Activated CD4-positive, alpha-beta memory T cell treated with anti-CD3 and anti-CD28 coated beads for 36 hours (primary cell): ENCODE measurements around the gene FAM227A. TPM values are rescaled to one million over a fixed set of nuclear protein-coding genes. Genes with fewer than 3 reads are reported as not detected.
A peak's percentile ranks its signal among the peaks of the same experiment; 100 is the strongest.

Experiments used
- CTCF ChIA-PET: fragments of 350-600 bp; sonication (Branson Sonifier 250); formaldehyde crosslinking; loops from one replicate; lab custom pipeline; 2021; ENCODE audit warnings: antibody characterized with exemption, inconsistent platforms; lab: Charles Lee
- POLR2A ChIA-PET: fragments of 350-600 bp; sonication (Branson Sonifier 250); formaldehyde crosslinking; loops from one replicate; lab custom pipeline; 2021; ENCODE audit warnings: antibody characterized with exemption; lab: Charles Lee
- DNase-seq: peaks from one replicate; pipeline ENCODE4 v3.0.0-alpha.2; 2020
- H3K27ac Mint-ChIP-seq: one replicate; pipeline ENCODE4 v1.8.0; 2021; ENCODE audit warnings: mixed read lengths
- H3K27me3 Mint-ChIP-seq: one replicate; pipeline ENCODE4 v1.8.0; 2021; ENCODE audit warnings: mixed read lengths
- H3K36me3 Mint-ChIP-seq: one replicate; pipeline ENCODE4 v1.8.0; 2021; ENCODE audit warnings: mixed read lengths
- H3K4me1 Mint-ChIP-seq: one replicate; pipeline ENCODE4 v1.8.0; 2021; ENCODE audit warnings: low read depth, mixed read lengths
- H3K4me3 Mint-ChIP-seq: one replicate; pipeline ENCODE4 v1.8.0; 2021; ENCODE audit warnings: mild to moderate bottlenecking, mixed read lengths
- H3K9me3 Mint-ChIP-seq: one replicate; pipeline ENCODE4 v1.8.0; 2021; ENCODE audit warnings: mixed read lengths
- intact Hi-C: fragments of 100-400 bp; cut with micrococcal nuclease; formaldehyde crosslinking; loops from one replicate; pipeline ENCODE4 v1.15.1; 2023
- total RNA-seq, 2 experiments: library from RNA; stranded (reverse); gene quantifications; one replicate each; pipeline ENCODE4 v1.2.3, GENCODE V29; 2021

The FAM227A gene
- total RNA-seq, 2 experiments from 2014 or later: 0.36 to 0.88 TPM

GRCh38 chr22:38569181-38569971, 86.8 kb downstream of the FAM227A start:
- Mint-ChIP-seq H3K9me3 (no peaks in the 10 kb centered on the region), H3K4me3 (peak overlapping the region; percentile 84), H3K27me3 (no peaks in the 10 kb centered on the region), H3K4me1 (peaks cover 12% of the 10 kb centered on the region), H3K27ac (peak overlapping the region; percentile 90), H3K36me3 (peaks cover 3% of the 10 kb centered on the region)
- CTCF ChIA-PET: interaction anchor here (1.1 to 3.8 kb wide), 3 partner anchors 86 to 516 kb away, joined by 3 to 35 read pairs (median 4); no protein-coding TSS in a partner anchor
- POLR2A ChIA-PET: interaction anchor here (1.2 kb wide), 1 partner anchor 113 kb away, joined by 3 read pairs; the partner anchor contains the start of gene TOMM22
- no peak for DNase-seq
- intact Hi-C loops: no loop called here

- intact Hi-C loops: no loop called here
- Mint-ChIP-seq H3K4me1 (peaks cover 12% of the 10 kb centered on the region), H3K27ac (no peak overlapping the region), H3K27me3 (no peaks in the 10 kb centered on the region), H3K9me3 (no peaks in the 10 kb centered on the region), H3K36me3 (peaks cover 3% of the 10 kb centered on the region), H3K4me3 (peak overlapping the region; percentile 10)
- POLR2A ChIA-PET: no interaction called here
- DNase-seq: no peak
- CTCF ChIA-PET: interaction anchor here (1.1 to 1.2 kb wide), 2 partner anchors 155 to 516 kb away, joined by 3 to 4 read pairs; no protein-coding TSS in a partner anchor
These were observed 88.5 kb downstream of the FAM227A start for GRCh38 chr22:38567531-38568285.

GRCh38 chr22:38566726-38567504, 89.3 kb downstream of the FAM227A start:
- intact Hi-C loops: no loop called here
- no peak for DNase-seq
- no peak overlapping the region for H3K27ac Mint-ChIP-seq
- H3K36me3 Mint-ChIP-seq: peaks cover 3% of the 10 kb centered on the region
- H3K9me3 Mint-ChIP-seq: no peaks in the 10 kb centered on the region
- H3K4me1 Mint-ChIP-seq: peaks cover 12% of the 10 kb centered on the region
- H3K4me3 Mint-ChIP-seq: no peak overlapping the region
- no peaks in the 10 kb centered on the region for H3K27me3 Mint-ChIP-seq
- CTCF ChIA-PET: interaction anchor here (1.1 to 1.2 kb wide), 2 partner anchors 154 to 515 kb away, joined by 3 to 4 read pairs; no protein-coding TSS in a partner anchor
- POLR2A ChIA-PET: no interaction called here

GRCh38 chr22:38565441-38565840, 90.8 kb downstream of the FAM227A start:
- Mint-ChIP-seq H3K4me1 (no peaks in the 10 kb centered on the region), H3K27ac (no peak overlapping the region), H3K36me3 (peaks cover 7% of the 10 kb centered on the region), H3K9me3 (no peaks in the 10 kb centered on the region), H3K4me3 (no peak overlapping the region), H3K27me3 (no peaks in the 10 kb centered on the region)
- intact Hi-C loops: no loop called here
- ChIA-PET POLR2A (no interaction called here), CTCF (interaction anchor here (0.7 kb wide), 1 partner anchor 193 kb away, joined by 3 read pairs; no protein-coding TSS in a partner anchor)
- DNase-seq: no peak

- no peak for DNase-seq
- no peaks in the 10 kb centered on the region for H3K9me3 Mint-ChIP-seq
- ChIA-PET POLR2A (no interaction called here), CTCF (interaction anchor here (0.5 kb wide), 1 partner anchor 259 kb away, joined by 3 read pairs; no protein-coding TSS in a partner anchor)
- H3K27ac Mint-ChIP-seq: no peak overlapping the region
- peaks cover 5% of the 10 kb centered on the region for H3K36me3 Mint-ChIP-seq
- no peaks in the 10 kb centered on the region for H3K4me1 Mint-ChIP-seq
- intact Hi-C loops: no loop called here
- no peak overlapping the region for H3K4me3 Mint-ChIP-seq
- no peaks in the 10 kb centered on the region for H3K27me3 Mint-ChIP-seq
These were observed 91.5 kb downstream of the FAM227A start for GRCh38 chr22:38564669-38565068.

GRCh38 chr22:38554281-38554680, 101.9 kb downstream of the FAM227A start:
- Mint-ChIP-seq H3K9me3 (no peaks in the 10 kb centered on the region), H3K27me3 (no peaks in the 10 kb centered on the region), H3K27ac (no peak overlapping the region), H3K36me3 (peaks cover 2% of the 10 kb centered on the region), H3K4me1 (no peaks in the 10 kb centered on the region), H3K4me3 (no peak overlapping the region)
- no peak for DNase-seq
- CTCF ChIA-PET: interaction anchor here (0.7 kb wide), 1 partner anchor 54 kb away, joined by 3 read pairs; no protein-coding TSS in a partner anchor
- POLR2A ChIA-PET: interaction anchor here (0.6 to 1.0 kb wide), 2 partner anchors 17 to 200 kb away, joined by 3 to 4 read pairs; no protein-coding TSS in a partner anchor
- intact Hi-C loops: no loop called here

- H3K27me3 Mint-ChIP-seq: no peaks in the 10 kb centered on the region
- DNase-seq: no peak
- H3K4me3 Mint-ChIP-seq: no peak overlapping the region
- ChIA-PET CTCF (no interaction called here), POLR2A (no interaction called here)
- peaks cover 8% of the 10 kb centered on the region for H3K36me3 Mint-ChIP-seq
- no peaks in the 10 kb centered on the region for H3K4me1 Mint-ChIP-seq
- intact Hi-C loops: no loop called here
- H3K9me3 Mint-ChIP-seq: peaks cover 4% of the 10 kb centered on the region
- no peak overlapping the region for H3K27ac Mint-ChIP-seq
These were observed 106.9 kb downstream of the FAM227A start for GRCh38 chr22:38549101-38549894.

- no peak overlapping the region for H3K4me3 Mint-ChIP-seq
- CTCF ChIA-PET: no interaction called here
- peaks cover 22% of the 10 kb centered on the region for H3K9me3 Mint-ChIP-seq
- no peak overlapping the region for H3K27ac Mint-ChIP-seq
- no peak for DNase-seq
- H3K27me3 Mint-ChIP-seq: no peaks in the 10 kb centered on the region
- no peaks in the 10 kb centered on the region for H3K4me1 Mint-ChIP-seq
- POLR2A ChIA-PET: no interaction called here
- H3K36me3 Mint-ChIP-seq: peaks cover 25% of the 10 kb centered on the region
- intact Hi-C loops: no loop called here
These were observed 115.5 kb downstream of the FAM227A start for GRCh38 chr22:38540701-38541100.

GRCh38 chr22:38531251-38531938, 124.8 kb downstream of the FAM227A start:
- Mint-ChIP-seq H3K27ac (peak overlapping the region; percentile 83), H3K4me1 (peaks cover 5% of the 10 kb centered on the region), H3K4me3 (peak overlapping the region; percentile 7), H3K36me3 (no peaks in the 10 kb centered on the region), H3K27me3 (no peaks in the 10 kb centered on the region), H3K9me3 (no peaks in the 10 kb centered on the region)
- intact Hi-C loops: no loop called here
- ChIA-PET CTCF (interaction anchor here (0.6 to 1.4 kb wide), 3 partner anchors 27 to 453 kb away, joined by 3 to 4 read pairs (median 4); no protein-coding TSS in a partner anchor), POLR2A (interaction anchor here (1.3 kb wide), 1 partner anchor 8 kb away, joined by 3 read pairs; no protein-coding TSS in a partner anchor)
- no peak for DNase-seq
